NK-92 treated with Interleukin-12 subunit alpha and Interleukin-12 subunit beta, amount 100 ng/mL, for 24 hours (cell line): ENCODE data around the gene COL2A1.

Experiments
- DNase-seq: peaks from one replicate; lab custom pipeline; 2025; lab: John Stamatoyannopoulos, UW

Gene COL2A1

GRCh38 chr12:47944685-47945340 is 59.5 kb downstream of the COL2A1 start:
- no peak for DNase-seq

- no peak for DNase-seq
These were observed 60.5 kb downstream of the COL2A1 start for GRCh38 chr12:47943623-47944340.

GRCh38 chr12:47942614-47943225 is 61.6 kb downstream of the COL2A1 start:
- DNase-seq: no peak

- no peak for DNase-seq
These were observed 62.2 kb downstream of the COL2A1 start for GRCh38 chr12:47941871-47942613.

GRCh38 chr12:47941475-47941780 is 62.8 kb downstream of the COL2A1 start:
- no peak for DNase-seq

- no peak for DNase-seq
These were observed 63.4 kb downstream of the COL2A1 start for GRCh38 chr12:47940773-47941474.

- DNase-seq: no peak
These were observed 65.2 kb downstream of the COL2A1 start for GRCh38 chr12:47939009-47939601.

GRCh38 chr12:47938594-47938993 is 65.7 kb downstream of the COL2A1 start:
- no peak for DNase-seq

GRCh38 chr12:47938093-47938492 is 66.2 kb downstream of the COL2A1 start:
- no peak for DNase-seq

GRCh38 chr12:47935184-47935583 is 69.1 kb downstream of the COL2A1 start:
- DNase-seq: no peak

GRCh38 chr12:47931187-47931586 is 73.1 kb downstream of the COL2A1 start:
- DNase-seq: no peak

- no peak for DNase-seq
These were observed 73.6 kb downstream of the COL2A1 start for GRCh38 chr12:47930634-47931033.

GRCh38 chr12:47927346-47927745 is 76.9 kb downstream of the COL2A1 start:
- DNase-seq: no peak
